Mesodermal cell (in vitro differentiated cells): ENCODE measurements around the gene SRPRA.

ENCODE experiments used
- H3K27ac ChIP-seq: 2 replicates; pipeline ENCODE4 v1.7.0; 2013; ENCODE audit warnings: mild to moderate bottlenecking, low read depth, low read length, moderate library complexity; ENCODE audit not compliant: severe bottlenecking
- H3K36me3 ChIP-seq: 2 replicates; pipeline ENCODE4 v1.7.1; 2013; ENCODE audit warnings: mild to moderate bottlenecking, low read length, moderate library complexity; ENCODE audit not compliant: control insufficient read depth, insufficient read depth
- H3K4me1 ChIP-seq: one replicate; pipeline ENCODE4 v1.7.1; 2013; ENCODE audit warnings: mild to moderate bottlenecking, low read length; ENCODE audit not compliant: insufficient read depth, control insufficient read depth, poor library complexity, severe bottlenecking
- H3K4me3 ChIP-seq: 2 replicates; pipeline ENCODE4 v1.7.0; 2013; ENCODE audit warnings: low read length, control low read depth, mild to moderate bottlenecking; ENCODE audit not compliant: insufficient read depth, poor library complexity, severe bottlenecking; ENCODE audit errors: extremely low read depth
- H3K9me3 ChIP-seq: 2 replicates; pipeline ENCODE4 v1.7.1; 2013; ENCODE audit warnings: mild to moderate bottlenecking, low read length, moderate library complexity; ENCODE audit not compliant: control insufficient read depth
- WGBS, 2 experiments: methylation state at CpG; one replicate each; pipeline ENCODE4 v1.1.5; 2013; ENCODE audit warnings: missing lambda C conversion rate in 2 of 2; ENCODE audit not compliant: insufficient coverage in 2 of 2; 5-methylcytosine and 5-hydroxymethylcytosine counted together

The SRPRA gene

DNA sequence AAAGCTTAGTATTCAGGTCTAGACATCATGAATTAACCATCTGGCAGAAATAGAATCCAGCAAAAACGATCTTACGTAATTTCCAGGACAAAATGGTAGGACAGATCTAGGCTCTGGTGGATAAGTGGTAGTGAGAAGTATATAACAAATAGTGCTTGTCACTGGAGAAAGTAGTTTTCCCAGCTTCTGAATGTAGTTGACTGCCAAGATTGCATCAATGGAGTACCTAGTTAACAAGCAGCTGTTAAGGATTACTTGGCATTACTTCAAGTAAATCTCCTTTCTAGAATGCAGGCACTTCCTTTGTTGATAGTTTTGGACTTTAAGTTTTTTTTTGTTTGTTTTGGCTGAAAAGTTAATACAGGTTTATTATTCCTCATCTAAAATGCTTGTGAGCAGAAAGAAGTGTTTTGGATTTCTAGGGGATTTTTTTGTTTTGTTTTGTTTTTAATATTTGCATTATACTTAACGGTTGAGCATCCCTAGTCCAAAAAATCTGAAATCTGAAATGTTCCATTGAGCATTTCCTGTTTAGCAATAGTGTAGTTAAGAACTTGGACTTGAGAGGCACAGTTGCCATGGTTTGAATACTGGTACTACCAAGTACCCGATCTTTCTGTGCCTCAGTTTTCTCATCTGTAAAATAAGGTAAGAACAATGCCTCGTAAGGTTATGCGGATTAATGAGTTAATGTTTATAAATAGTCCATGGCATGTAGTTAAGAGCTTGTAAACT lies 36.8 kb downstream of the SRPRA start:
- H3K9me3 ChIP-seq: no peaks in the 10 kb centered on the region
- peaks cover 12% of the 10 kb centered on the region for H3K36me3 ChIP-seq
- H3K27ac ChIP-seq: no peak overlapping the region
- WGBS, 2 experiments: 92% methylated on average over 4 to 5 of the region's 6 CpGs
- no peak overlapping the region for H3K4me3 ChIP-seq
- H3K4me1 ChIP-seq: peaks cover 4% of the 10 kb centered on the region

DNA sequence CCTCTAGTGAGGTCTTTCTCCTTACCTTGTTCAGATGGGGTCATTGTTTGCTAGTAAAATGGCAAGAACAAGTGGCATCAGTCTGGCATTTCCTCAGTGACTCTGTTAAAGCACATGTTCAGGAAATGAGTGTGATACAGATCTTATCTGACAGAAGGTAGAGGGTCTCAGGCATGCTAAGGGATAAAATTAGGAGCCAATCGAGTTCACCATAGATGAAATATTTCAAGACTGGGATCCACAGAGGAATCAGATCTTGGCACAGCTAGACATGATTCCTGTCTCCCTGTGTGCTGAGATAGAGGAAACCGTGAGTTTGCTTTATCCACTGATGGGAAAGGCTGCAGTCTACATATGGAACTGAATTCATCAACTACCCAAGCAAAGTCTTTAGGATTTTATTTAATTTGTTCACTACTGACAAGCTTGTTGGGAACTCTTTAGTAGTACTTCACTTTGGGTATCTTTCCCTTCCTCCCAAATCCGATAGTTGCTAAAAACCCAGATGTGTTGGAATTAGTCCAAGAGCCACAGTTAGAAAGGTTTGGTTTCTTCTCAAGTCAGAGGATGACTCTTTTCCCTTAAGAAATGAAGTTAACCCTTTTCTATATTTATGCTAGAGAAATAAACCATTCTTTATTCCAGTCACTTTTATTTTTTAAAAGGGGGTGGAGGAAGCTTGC lies 38.7 kb downstream of the SRPRA start:
- no peak overlapping the region for H3K4me3 ChIP-seq
- H3K9me3 ChIP-seq: no peaks in the 10 kb centered on the region
- peaks cover 3% of the 10 kb centered on the region for H3K36me3 ChIP-seq
- peaks cover 4% of the 10 kb centered on the region for H3K4me1 ChIP-seq
- WGBS, 2 experiments: 96 to 100% methylated on average over 1 to 2 of the region's 3 CpGs
- no peak overlapping the region for H3K27ac ChIP-seq

DNA sequence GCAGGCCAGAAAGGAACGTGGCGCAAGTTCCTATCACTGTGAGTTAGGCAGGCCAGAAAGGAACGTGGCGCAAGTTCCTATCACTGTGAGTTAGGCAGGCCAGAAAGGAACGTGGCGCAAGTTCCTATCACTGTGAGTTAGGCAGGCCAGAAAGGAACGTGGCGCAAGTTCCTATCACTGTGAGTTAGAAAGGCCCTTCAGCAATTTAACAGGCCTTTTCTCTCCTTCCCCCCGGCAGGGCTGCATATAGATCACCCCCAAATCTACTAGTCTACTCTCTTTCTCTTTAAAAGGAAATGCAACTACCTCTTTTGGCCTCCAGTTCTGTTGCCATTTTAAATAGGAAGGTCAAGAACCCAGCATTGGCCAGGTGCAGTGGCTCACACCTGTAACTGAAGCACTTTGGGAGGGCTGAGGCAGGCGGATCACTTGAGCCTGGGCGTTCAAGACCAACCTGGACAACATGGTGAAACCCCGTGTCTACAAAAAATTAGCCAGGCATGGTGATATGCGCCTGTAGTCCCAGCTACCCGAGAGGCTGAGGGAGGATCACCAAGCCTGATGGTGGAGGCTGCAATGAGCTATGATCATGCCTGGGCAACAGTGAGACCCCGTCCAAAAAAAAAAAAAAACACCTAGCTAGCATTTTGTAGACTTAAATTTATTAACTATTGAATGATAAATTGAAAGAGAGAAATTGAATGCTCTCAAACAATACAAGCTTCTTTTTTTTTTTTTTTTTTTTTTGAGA lies 42.2 kb downstream of the SRPRA start:
- Histone ChIP-seq H3K4me3 (no peak overlapping the region), H3K4me1 (peaks cover 4% of the 10 kb centered on the region), H3K9me3 (no peaks in the 10 kb centered on the region), H3K27ac (no peak overlapping the region), H3K36me3 (peaks cover 16% of the 10 kb centered on the region)
- 96% methylated on average over 8 to 10 of the region's 15 CpGs for WGBS, 2 experiments

GRCh38 chr11:126225295-126225665 lies 43.4 kb downstream of the SRPRA start:
- H3K36me3 ChIP-seq: peaks cover 16% of the 10 kb centered on the region
- WGBS, 2 experiments: no CpG with 5 or more reads among the region's 2 CpGs
- H3K27ac ChIP-seq: no peak overlapping the region
- no peak overlapping the region for H3K4me3 ChIP-seq
- no peaks in the 10 kb centered on the region for H3K9me3 ChIP-seq
- peaks cover 4% of the 10 kb centered on the region for H3K4me1 ChIP-seq

GRCh38 chr11:126224647-126225294 lies 43.9 kb downstream of the SRPRA start:
- Histone ChIP-seq H3K4me1 (peaks cover 4% of the 10 kb centered on the region), H3K4me3 (no peak overlapping the region), H3K36me3 (peaks cover 16% of the 10 kb centered on the region), H3K9me3 (no peaks in the 10 kb centered on the region), H3K27ac (no peak overlapping the region)
- 96 to 100% methylated on average over 3 to 4 of the region's 6 CpGs for WGBS, 2 experiments

DNA sequence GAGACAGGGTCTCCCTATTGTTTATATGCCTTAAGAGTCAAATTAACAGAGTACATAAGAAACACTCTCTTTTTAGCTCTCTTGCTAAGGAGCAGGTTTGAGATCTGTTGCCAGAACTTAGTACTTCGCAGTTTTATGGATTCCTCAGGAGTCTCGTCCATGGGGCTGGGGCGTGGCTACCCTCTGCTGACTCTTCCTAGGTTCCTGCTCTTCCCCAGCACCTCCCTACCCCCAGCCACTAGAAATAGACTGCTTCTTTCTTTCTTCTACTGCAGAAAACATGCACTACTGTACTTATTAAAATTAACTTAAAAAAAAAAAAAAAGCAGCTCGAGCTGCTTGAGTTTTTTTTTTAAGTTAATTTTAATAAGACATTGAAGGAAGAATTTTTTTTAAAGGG lies 49.1 kb downstream of the SRPRA start:
- H3K9me3 ChIP-seq: no peaks in the 10 kb centered on the region
- H3K4me3 ChIP-seq: no peak overlapping the region
- H3K36me3 ChIP-seq: peaks cover 17% of the 10 kb centered on the region
- H3K4me1 ChIP-seq: no peaks in the 10 kb centered on the region
- no peak overlapping the region for H3K27ac ChIP-seq
- 63% methylated on average over 3 of the region's 4 CpGs for WGBS, 2 experiments

DNA sequence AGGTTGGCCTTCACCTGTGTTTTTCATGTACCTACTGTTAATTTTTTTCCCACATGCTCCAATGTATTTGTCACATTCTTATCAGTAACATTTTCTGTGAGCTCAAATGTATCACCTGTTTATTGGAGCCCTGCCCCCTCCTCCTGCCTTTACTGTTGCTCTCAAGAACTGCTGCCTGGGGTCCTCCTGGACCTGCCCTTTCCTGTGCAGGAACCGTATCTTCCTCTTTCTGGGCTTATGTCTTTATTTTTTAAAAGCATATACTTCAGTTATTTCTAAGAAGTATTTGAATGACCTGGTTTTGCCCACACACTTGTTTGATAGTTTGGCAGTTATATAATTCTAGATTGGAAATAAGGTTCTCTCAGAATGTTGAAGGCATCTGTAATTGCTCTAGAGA lies 51.2 kb downstream of the SRPRA start:
- no CpG with 5 or more reads among the region's 1 CpG for WGBS, 2 experiments
- Histone ChIP-seq H3K36me3 (peaks cover 14% of the 10 kb centered on the region), H3K27ac (no peak overlapping the region), H3K9me3 (no peaks in the 10 kb centered on the region), H3K4me3 (no peak overlapping the region), H3K4me1 (peaks cover 3% of the 10 kb centered on the region)

DNA sequence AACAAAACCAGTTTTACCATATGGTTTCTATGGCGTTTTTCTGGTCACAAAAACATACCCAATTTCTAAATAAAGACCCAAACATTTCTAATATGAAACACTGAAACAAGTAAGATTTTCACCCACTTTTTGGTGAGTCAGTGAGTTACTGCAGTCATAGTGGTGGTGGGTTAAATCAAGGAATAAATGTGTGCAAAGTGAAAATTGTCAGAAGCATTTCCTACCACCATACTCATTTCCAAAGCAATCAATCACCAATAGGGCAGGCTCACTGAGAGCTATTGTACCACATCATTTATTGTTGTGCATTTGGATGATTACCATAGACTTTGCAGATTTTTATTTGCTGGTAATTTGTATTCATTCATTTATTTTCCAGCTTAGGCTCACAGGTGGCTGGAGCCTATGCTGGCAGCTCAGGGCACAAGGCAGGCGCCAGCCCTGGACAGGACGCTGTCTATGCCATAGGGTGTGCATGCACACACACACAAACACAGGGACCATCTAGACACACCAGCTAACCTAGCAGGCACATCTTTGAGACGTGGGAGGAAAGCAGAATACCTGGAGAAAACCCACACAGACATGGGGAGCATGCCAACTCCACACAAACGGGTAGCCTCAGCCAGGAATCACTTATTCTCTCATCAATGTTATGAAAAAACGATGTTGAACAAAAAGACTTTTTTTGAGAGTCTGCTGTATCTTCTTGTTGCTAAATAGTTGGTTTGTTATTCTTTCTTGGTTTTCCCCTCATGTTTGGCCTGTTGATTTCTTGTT lies 52.0 kb downstream of the SRPRA start:
- H3K4me1 ChIP-seq: peaks cover 3% of the 10 kb centered on the region
- 100% methylated on average over 2 to 3 of the region's 6 CpGs for WGBS, 2 experiments

DNA sequence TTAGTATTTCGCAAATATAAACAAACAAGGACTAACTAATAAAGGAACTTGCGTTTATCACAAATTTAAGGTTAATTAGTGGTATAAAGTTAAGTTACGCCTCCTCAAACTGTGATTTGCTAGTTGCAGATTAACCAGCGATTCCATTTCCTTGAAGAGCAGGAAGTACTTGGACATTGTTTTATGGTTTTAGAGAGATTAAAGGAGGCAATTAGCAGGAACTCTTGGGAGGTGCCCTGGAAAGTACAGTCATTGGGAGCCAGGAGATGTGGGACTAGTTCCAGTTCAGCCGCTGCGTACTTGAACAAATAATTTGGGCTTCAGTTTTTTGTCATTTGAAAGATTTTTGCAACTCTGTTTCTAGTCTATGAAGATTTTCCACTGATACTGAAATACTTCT lies 53.9 kb downstream of the SRPRA start:
- 59 to 78% methylated on average over 4 to 5 of the region's 6 CpGs for WGBS, 2 experiments
- H3K27ac ChIP-seq: no peak overlapping the region

More for the DNA sequence above, 52.0 kb downstream of the SRPRA start:
- Histone ChIP-seq H3K9me3 (no peaks in the 10 kb centered on the region), H3K27ac (no peak overlapping the region), H3K36me3 (peaks cover 7% of the 10 kb centered on the region), H3K4me3 (no peak overlapping the region)

DNA sequence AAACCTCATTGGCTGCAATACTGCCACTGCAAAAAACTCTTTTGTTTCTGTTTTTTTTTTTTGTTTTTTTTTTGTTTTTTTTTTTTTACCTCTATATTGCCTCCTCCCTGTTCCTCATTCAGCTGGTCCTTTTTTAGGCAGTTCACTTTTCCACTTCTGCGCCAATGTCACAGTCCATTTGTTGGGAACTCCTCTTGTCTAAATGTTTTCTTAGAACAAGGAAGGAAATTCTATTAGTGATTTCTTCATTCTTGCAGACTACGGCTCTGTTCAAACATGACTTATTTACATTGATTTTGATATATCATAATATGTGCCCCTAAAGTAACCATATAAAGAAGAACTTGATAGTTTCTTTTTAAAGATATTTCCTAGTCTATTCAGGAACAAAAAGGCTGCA lies 54.3 kb downstream of the SRPRA start:
- Histone ChIP-seq H3K4me1 (peaks cover 3% of the 10 kb centered on the region), H3K9me3 (no peaks in the 10 kb centered on the region), H3K4me3 (no peak overlapping the region), H3K27ac (no peak overlapping the region), H3K36me3 (peaks cover 15% of the 10 kb centered on the region)
- WGBS, 2 experiments: no CpG with 5 or more reads among the region's 2 CpGs

More for the DNA sequence above, 53.9 kb downstream of the SRPRA start:
- H3K36me3 ChIP-seq: peaks cover 11% of the 10 kb centered on the region
- H3K4me1 ChIP-seq: peaks cover 3% of the 10 kb centered on the region
- H3K9me3 ChIP-seq: no peaks in the 10 kb centered on the region
- no peak overlapping the region for H3K4me3 ChIP-seq
